Neural cell (in vitro differentiated cells): ENCODE data around the gene KDM4B. TPM values are rescaled to one million over a fixed set of nuclear protein-coding genes. Genes with fewer than 3 reads are reported as not detected.

ENCODE experiments used
- H2AFZ ChIP-seq: fragments of 200-600, 300-800 bp; sonication (generic), shearing (Covaris generic); 2 replicates; pipeline ENCODE4 v1.6.0; 2014; ENCODE audit warnings: low read depth, mild to moderate bottlenecking, antibody characterized with exemption, low read length, moderate library complexity
- H3F3A ChIP-seq: fragments of 200-600 bp; shearing (Covaris generic); 2 replicates; pipeline ENCODE4 v1.6.1; 2016; ENCODE audit warnings: mild to moderate bottlenecking, moderate library complexity, mixed read lengths, antibody characterized with exemption, low read length; ENCODE audit not compliant: insufficient read depth, poor library complexity, severe bottlenecking
- H3K27ac ChIP-seq: fragments of 200-600, 300-800 bp; sonication (generic), shearing (Covaris generic); 2 replicates; pipeline ENCODE4 v1.5.1; 2014; ENCODE audit warnings: mild to moderate bottlenecking, low read length, moderate library complexity
- H3K27me3 ChIP-seq: fragments of 300-800, 200-600 bp; sonication (generic), shearing (Covaris generic); 2 replicates; pipeline ENCODE4 v1.6.0; 2014; ENCODE audit warnings: mild to moderate bottlenecking, low read depth, low read length, moderate library complexity; ENCODE audit not compliant: insufficient read depth
- H3K36me3 ChIP-seq: fragments of 300-800, 200-600 bp; sonication (generic), shearing (Covaris generic); 2 replicates; pipeline ENCODE4 v1.5.1; 2014; ENCODE audit warnings: mild to moderate bottlenecking, antibody characterized with exemption, low read length, moderate library complexity; ENCODE audit not compliant: insufficient read depth
- H3K4me2 ChIP-seq: fragments of 300-800, 200-600 bp; sonication (generic), shearing (Covaris generic); 2 replicates; pipeline ENCODE4 v1.6.0; 2014; ENCODE audit warnings: mild to moderate bottlenecking, low read length
- H3K4me3 ChIP-seq: fragments of 300-800, 200-600 bp; sonication (generic), shearing (Covaris generic); 2 replicates; pipeline ENCODE4 v1.5.1; 2014; ENCODE audit warnings: mild to moderate bottlenecking, low read length, moderate library complexity
- H3K79me2 ChIP-seq: fragments of 200-600 bp; shearing (Covaris generic); replicated peaks from 2 replicates; pipeline ENCODE4 v1.6.0; 2014; ENCODE audit warnings: mild to moderate bottlenecking, low read length, moderate library complexity; ENCODE audit not compliant: insufficient read depth
- H3K9ac ChIP-seq: fragments of 300-800, 200-600 bp; sonication (generic), shearing (Covaris generic); 2 replicates; pipeline ENCODE4 v1.6.1; 2016; ENCODE audit warnings: mild to moderate bottlenecking, low read length, mixed read lengths
- H3K9me2 ChIP-seq: fragments of 200-600 bp; shearing (Covaris generic); 2 replicates; pipeline ENCODE4 v1.6.1; 2016; ENCODE audit warnings: mild to moderate bottlenecking, low read length, mixed read lengths; ENCODE audit not compliant: insufficient read depth
- H3K9me3 ChIP-seq: fragments of 200-600, 300-800 bp; sonication (generic), shearing (Covaris generic); 2 replicates; pipeline ENCODE4 v1.6.1; 2016; ENCODE audit warnings: mild to moderate bottlenecking, mixed run types, low read length, moderate library complexity, mixed read lengths
- H4K20me1 ChIP-seq: fragments of 200-600 bp; shearing (Covaris generic); 2 replicates; pipeline ENCODE4 v1.6.1; 2016; ENCODE audit warnings: mild to moderate bottlenecking, mixed run types; ENCODE audit not compliant: insufficient read depth
- EP300 ChIP-seq: fragments of 450-650 bp; conservative IDR thresholded peaks from 2 replicates; pipeline ENCODE4 v1.6.1; 2014; ENCODE audit warnings: antibody characterized with exemption, mild to moderate bottlenecking, moderate library complexity; ENCODE audit not compliant: poor library complexity, severe bottlenecking
- EZH2 ChIP-seq: fragments of 200-600, 300-800 bp; shearing (Covaris generic), sonication (generic); IDR thresholded peaks from 2 replicates; pipeline ENCODE4 v1.6.1; 2014; ENCODE audit warnings: antibody characterized with exemption, low read length, borderline replicate concordance, mild to moderate bottlenecking; ENCODE audit not compliant: insufficient read depth, poor library complexity, severe bottlenecking
- MXI1 ChIP-seq: fragments of 450-650 bp; conservative IDR thresholded peaks from 2 replicates; pipeline ENCODE4 v1.6.1; 2014; ENCODE audit warnings: antibody characterized with exemption, mild to moderate bottlenecking; ENCODE audit not compliant: poor library complexity, severe bottlenecking
- POLR2AphosphoS5 ChIP-seq: IDR thresholded peaks from 2 replicates; pipeline ENCODE4 v1.6.1; 2012
- RAD21 ChIP-seq: fragments of 450-650 bp; conservative IDR thresholded peaks from 2 replicates; pipeline ENCODE4 v1.6.1; 2014; ENCODE audit warnings: antibody characterized with exemption, mild to moderate bottlenecking, moderate library complexity
- REST ChIP-seq: IDR thresholded peaks from 2 replicates; pipeline ENCODE4 v1.6.1; 2012; ENCODE audit warnings: borderline replicate concordance
- SMC3 ChIP-seq: fragments of 450-650 bp; conservative IDR thresholded peaks from 2 replicates; pipeline ENCODE4 v1.6.1; 2014; ENCODE audit warnings: antibody characterized with exemption, mild to moderate bottlenecking, moderate library complexity; ENCODE audit not compliant: poor library complexity
- TAF1 ChIP-seq: IDR thresholded peaks from 2 replicates; pipeline ENCODE4 v1.6.1; 2012; ENCODE audit warnings: low read depth
- polyA plus RNA-seq: library from polyadenylated mRNA; depleted of rRNA; stranded (reverse); fragments of >200 nt; gene quantifications from 2 replicates; pipeline ENCODE4 v1.2.3, GENCODE V29; 2014
- TF ChIP-seq, protein P1 (sequence below): fragments of 450-650 bp; IDR thresholded peaks from 2 replicates; pipeline ENCODE4 v1.5.1; 2014; ENCODE audit warnings: antibody characterized with exemption, mild to moderate bottlenecking, moderate library complexity; ENCODE audit not compliant: poor library complexity, severe bottlenecking

The KDM4B gene
- polyA plus RNA-seq, 1 donor from 2014 or later: 19.1 TPM

DNA sequence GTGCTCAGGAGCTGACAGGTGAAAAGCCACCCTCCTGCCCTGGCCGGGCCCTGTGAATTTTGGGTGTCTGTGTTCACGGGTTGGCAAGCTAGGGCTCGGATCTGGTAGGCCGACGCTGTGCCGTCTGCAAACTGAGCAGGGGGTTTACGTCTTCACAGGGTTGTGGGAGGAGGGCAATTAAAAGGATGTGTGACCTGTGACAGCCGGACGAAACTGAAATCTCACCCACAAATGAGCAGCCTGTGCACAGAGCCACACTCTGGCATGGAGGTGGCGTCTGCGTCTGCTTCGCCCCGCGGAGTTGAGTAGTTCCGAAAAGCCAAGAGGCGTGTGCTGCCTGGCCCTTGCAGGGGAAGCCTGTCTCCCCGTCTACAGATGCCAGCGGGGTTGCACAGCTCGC is 117.3 kb downstream of the KDM4B start:
- Histone ChIP-seq H3K27me3 (no peaks in the 10 kb centered on the region), H3K9me2 (no peaks in the 10 kb centered on the region), H3K4me2 (no peak overlapping the region), H3K79me2 (no peaks in the 10 kb centered on the region), H3K9ac (no peak overlapping the region), H3K9me3 (no peaks in the 10 kb centered on the region), H3K27ac (no peak overlapping the region), H4K20me1 (no peaks in the 10 kb centered on the region), H2AFZ (no peak overlapping the region), H3K36me3 (no peaks in the 10 kb centered on the region), H3F3A (no peaks in the 10 kb centered on the region), H3K4me3 (no peak overlapping the region)
- TF ChIP-seq SMC3: no peak
- no peak for TF ChIP-seq POLR2AphosphoS5
- no peak for TF ChIP-seq MXI1
- TF ChIP-seq EZH2: no peak
- TF ChIP-seq EP300: no peak
- TF ChIP-seq, protein P1, sequence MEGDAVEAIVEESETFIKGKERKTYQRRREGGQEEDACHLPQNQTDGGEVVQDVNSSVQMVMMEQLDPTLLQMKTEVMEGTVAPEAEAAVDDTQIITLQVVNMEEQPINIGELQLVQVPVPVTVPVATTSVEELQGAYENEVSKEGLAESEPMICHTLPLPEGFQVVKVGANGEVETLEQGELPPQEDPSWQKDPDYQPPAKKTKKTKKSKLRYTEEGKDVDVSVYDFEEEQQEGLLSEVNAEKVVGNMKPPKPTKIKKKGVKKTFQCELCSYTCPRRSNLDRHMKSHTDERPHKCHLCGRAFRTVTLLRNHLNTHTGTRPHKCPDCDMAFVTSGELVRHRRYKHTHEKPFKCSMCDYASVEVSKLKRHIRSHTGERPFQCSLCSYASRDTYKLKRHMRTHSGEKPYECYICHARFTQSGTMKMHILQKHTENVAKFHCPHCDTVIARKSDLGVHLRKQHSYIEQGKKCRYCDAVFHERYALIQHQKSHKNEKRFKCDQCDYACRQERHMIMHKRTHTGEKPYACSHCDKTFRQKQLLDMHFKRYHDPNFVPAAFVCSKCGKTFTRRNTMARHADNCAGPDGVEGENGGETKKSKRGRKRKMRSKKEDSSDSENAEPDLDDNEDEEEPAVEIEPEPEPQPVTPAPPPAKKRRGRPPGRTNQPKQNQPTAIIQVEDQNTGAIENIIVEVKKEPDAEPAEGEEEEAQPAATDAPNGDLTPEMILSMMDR: no peak
- TF ChIP-seq TAF1: no peak
- TF ChIP-seq REST: no peak
- no peak for TF ChIP-seq RAD21

- Histone ChIP-seq H3K4me3 (no peak overlapping the region), H3K4me2 (no peak overlapping the region), H3K79me2 (no peaks in the 10 kb centered on the region), H3K27me3 (no peaks in the 10 kb centered on the region), H3K27ac (no peak overlapping the region), H4K20me1 (no peaks in the 10 kb centered on the region), H3K9ac (no peak overlapping the region), H3F3A (no peaks in the 10 kb centered on the region), H3K9me2 (no peaks in the 10 kb centered on the region), H2AFZ (no peak overlapping the region), H3K9me3 (no peaks in the 10 kb centered on the region), H3K36me3 (no peaks in the 10 kb centered on the region)
- TF ChIP-seq REST (no peak), RAD21 (no peak), TAF1 (no peak), SMC3 (no peak), EP300 (no peak), POLR2AphosphoS5 (no peak)
- TF ChIP-seq, protein P1: no peak
Measured at GRCh38 chr19:5086725-5087439, 118.0 kb downstream of the KDM4B start.
